ENCODE results near the gene ZNF3. TPM values are rescaled to one million over a fixed set of nuclear protein-coding genes. Genes with fewer than 3 reads are reported as not detected.

ZNF3 gene
- total and polyA plus RNA-seq, 4 donors, result 6.3 to 26.7 (median 23.0) TPM

DNA sequence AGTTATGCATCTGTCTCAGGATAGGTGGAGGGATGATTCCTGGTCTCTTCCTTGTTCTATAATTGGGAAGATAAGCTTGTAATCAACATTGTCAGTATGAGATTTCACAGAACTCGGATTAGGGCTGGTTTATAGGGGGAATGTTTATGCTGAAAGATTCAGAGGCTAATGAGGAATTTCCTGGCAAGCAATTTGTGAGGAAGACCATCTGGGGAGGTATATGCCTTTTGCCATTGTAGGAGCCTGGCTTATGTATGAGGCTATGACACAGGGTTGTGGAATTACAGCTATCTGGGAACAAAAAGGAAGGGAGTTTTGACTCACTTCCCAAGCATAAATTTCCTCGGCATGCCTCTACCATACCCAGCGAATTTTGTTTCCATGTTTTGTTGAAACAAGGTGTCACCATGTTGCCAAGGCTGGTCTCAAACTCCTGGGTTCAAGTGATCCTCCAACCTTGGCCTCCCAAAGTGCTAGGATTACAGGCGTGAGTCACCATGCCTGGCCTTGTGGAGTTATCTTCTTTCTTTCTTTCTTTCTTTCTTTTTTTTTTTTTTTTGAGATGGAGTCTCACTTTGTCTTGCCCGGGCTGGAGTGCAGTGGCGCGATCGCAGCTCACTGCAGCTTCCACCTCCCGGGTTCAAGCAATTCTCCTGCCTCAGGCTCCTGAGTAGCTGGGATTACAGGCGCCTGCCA, 5.7 kb upstream of the ZNF3 start:
- H3K27ac ChIP-seq (ENCODE audit: low read depth in 1 of 2, low read length in 2 of 2), result no peak overlapping the region
- no peaks in the 10 kb centered on the region for H3K9me3 ChIP-seq (ENCODE audit: control insufficient read depth, low read length)
- H3K27me3 ChIP-seq (ENCODE audit: control insufficient read depth in 1 of 2, insufficient read depth in 2 of 2, low read length in 1 of 2), result no peaks in the 10 kb centered on the region
- no peaks in the 10 kb centered on the region for H3K4me1 ChIP-seq (ENCODE audit: control insufficient read depth in 1 of 2, insufficient read depth in 2 of 2, low read length in 2 of 2)
- intact Hi-C loops (cut with DNase I), result loop anchor here in 1 of 2 donors (5.0 kb wide), 1 partner anchor 40 kb away; the partner anchor contains the start of gene ZSCAN21
- 71 to 73% methylated on average over 10 of the region's 10 CpGs for WGBS, 2 donors
- peaks cover 0 to 8% of the 10 kb centered on the region in 2 donors for H3K36me3 ChIP-seq (ENCODE audit: control insufficient read depth in 1 of 2, insufficient read depth in 2 of 2, low read length in 1 of 2)
- ATAC-seq (ENCODE audit: low FRiP score), result no peak
- no peak for DNase-seq
- no peak overlapping the region for H3K4me3 ChIP-seq (ENCODE audit: low read length in 2 of 2)

DNA sequence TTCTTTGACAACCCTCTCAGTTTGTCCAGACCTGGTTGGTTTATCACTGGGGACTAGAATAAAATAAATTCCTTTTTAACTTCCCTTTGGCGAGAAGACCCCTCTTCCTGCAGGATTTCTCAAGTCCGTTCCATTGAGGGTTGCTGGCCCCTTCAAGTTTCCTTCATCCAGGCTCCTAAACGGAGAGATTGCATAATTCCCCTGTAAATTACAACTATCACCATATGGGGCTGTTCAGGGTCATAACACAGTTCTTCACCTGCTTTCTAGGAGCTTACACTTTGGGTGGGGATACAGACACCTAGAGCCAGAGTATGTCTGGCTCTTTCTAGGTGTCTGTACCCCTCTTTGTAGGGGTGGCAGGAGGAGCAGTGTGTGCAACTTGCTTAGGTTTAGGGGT, 4.0 kb upstream of the ZNF3 start:
- Histone ChIP-seq H3K27me3 (ENCODE audit: control insufficient read depth in 1 of 2, insufficient read depth in 2 of 2, low read length in 1 of 2) (no peaks in the 10 kb centered on the region), H3K36me3 (ENCODE audit: control insufficient read depth in 1 of 2, insufficient read depth in 2 of 2, low read length in 1 of 2) (no peaks in the 10 kb centered on the region), H3K27ac (ENCODE audit: low read depth in 1 of 2, low read length in 2 of 2) (no peak overlapping the region), H3K4me3 (ENCODE audit: low read length in 2 of 2) (no peak overlapping the region), H3K9me3 (ENCODE audit: control insufficient read depth, low read length) (no peaks in the 10 kb centered on the region), H3K4me1 (ENCODE audit: control insufficient read depth in 1 of 2, insufficient read depth in 2 of 2, low read length in 2 of 2) (no peaks in the 10 kb centered on the region)
- 62 to 66% methylated on average over 3 of the region's 3 CpGs for WGBS, 2 donors
- ATAC-seq (ENCODE audit: low FRiP score) (no peak), DNase-seq (no peak)
- intact Hi-C loops (cut with DNase I), result loop anchor here in 1 of 2 donors (5.0 kb wide), 1 partner anchor 38 kb away; the partner anchor contains the start of gene ZSCAN21

DNA sequence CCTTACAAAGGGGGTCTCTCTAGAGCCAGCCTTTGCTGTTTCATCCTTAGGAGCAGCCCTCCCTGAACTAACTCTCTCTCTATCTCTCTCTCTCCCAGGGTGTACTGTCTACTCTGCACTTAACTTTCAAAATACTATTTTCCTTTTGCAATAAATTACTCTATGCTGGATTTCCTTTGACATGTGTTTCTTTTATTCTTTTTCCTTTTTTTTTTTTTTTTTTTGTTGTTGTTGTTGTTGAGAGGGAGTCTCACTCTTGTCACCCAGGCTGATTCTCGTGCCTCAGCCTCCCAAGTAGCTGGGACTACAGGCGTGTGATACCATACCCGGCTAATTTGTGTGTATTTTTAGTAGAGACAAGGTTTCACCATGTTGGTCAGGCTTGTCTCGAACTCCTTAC, 1.5 kb upstream of the ZNF3 start:
- Histone ChIP-seq H3K27me3 (ENCODE audit: control insufficient read depth in 1 of 2, insufficient read depth in 2 of 2, low read length in 1 of 2) (no peaks in the 10 kb centered on the region), H3K4me3 (ENCODE audit: low read length in 2 of 2) (no peak overlapping the region), H3K36me3 (ENCODE audit: control insufficient read depth in 1 of 2, insufficient read depth in 2 of 2, low read length in 1 of 2) (no peaks in the 10 kb centered on the region), H3K4me1 (ENCODE audit: control insufficient read depth in 1 of 2, insufficient read depth in 2 of 2, low read length in 2 of 2) (no peaks in the 10 kb centered on the region), H3K27ac (ENCODE audit: low read depth in 1 of 2, low read length in 2 of 2) (no peak overlapping the region), H3K9me3 (ENCODE audit: control insufficient read depth, low read length) (no peaks in the 10 kb centered on the region)
- intact Hi-C loops (cut with DNase I), result loop anchor here in 1 of 2 donors (5.0 kb wide), 1 partner anchor 91 kb away; no protein-coding TSS in a partner anchor
- ATAC-seq (ENCODE audit: low FRiP score) (no peak), DNase-seq (no peak)
- 58 to 61% methylated on average over 4 of the region's 4 CpGs for WGBS, 2 donors

DNA sequence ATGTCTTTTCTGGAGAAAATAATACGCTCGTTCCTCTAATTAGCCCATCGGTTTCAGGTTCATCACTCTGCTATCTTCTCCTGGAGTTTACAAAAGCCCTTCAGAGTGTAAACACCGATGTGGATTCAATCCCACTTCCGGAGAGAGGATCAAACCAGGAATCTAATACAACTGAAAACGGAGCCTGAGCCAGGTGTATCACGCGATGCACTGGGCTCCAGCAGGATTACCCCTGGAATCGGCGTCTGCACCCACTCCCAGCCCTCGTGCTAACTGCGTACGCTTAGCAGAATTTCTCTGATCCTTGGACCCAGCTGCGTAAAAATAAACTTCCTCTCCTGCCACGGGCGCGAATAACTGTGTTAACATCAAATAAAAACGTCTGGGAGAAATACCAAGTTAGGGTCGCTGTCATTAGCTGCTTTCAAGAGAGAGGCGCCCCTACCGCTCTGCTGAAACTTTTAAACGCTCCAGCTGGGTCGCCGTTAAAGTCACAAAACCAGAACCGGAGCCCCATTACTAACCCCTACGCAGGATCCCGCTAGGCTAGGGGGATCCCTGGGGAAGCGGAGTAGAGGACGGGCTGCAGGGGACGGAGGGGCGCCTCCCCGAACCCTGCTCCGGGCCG, 502 bp downstream of the ZNF3 start:
- Histone ChIP-seq H3K36me3 (ENCODE audit: control insufficient read depth in 1 of 2, insufficient read depth in 2 of 2, low read length in 1 of 2) (peaks cover 0 to 3% of the 10 kb centered on the region in 2 donors), H3K9me3 (ENCODE audit: control insufficient read depth, low read length) (no peaks in the 10 kb centered on the region), H3K4me1 (ENCODE audit: control insufficient read depth in 1 of 2, insufficient read depth in 2 of 2, low read length in 2 of 2) (no peaks in the 10 kb centered on the region), H3K27me3 (ENCODE audit: control insufficient read depth in 1 of 2, insufficient read depth in 2 of 2, low read length in 1 of 2) (no peaks in the 10 kb centered on the region), H3K4me3 (ENCODE audit: low read length in 2 of 2) (peak overlapping the region; percentile 61 to 83), H3K27ac (ENCODE audit: low read depth in 1 of 2, low read length in 2 of 2) (peak overlapping the region in 1 of 2 donors; percentile 26)
- no peak for ATAC-seq (ENCODE audit: low FRiP score)
- WGBS, 2 donors, result 1% methylated on average over 34 of the region's 34 CpGs
- intact Hi-C loops (cut with DNase I), result loop anchor here in 1 of 2 donors (5.0 kb wide), 1 partner anchor 89 kb away; no protein-coding TSS in a partner anchor
- DNase-seq, result no peak

DNA sequence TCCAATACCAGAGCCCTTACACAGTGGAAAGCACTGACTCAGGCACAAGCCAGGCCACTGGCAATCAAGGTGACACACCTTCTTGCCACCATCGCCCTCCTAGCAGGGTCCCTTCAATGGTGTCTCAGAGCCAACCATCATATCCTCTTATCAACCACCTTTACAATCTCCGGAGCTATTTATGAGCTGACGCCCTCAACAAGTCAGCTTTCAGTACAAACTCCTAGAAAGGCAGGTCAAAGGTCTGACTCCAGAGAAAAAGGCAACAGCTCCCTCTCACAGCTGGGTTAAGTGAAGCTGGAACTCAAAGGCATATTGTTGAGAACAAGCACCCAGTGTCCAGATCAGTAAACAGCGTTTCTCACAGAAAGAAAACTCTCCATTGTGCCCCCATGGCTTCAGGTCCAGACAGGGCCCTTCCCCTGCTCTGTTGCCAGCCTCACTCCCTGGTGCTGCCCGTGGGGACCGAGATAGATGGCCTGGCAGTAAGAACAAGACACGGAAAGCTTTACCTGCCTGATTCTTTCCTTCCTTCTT, 2.4 kb downstream of the ZNF3 start:
- no peak for ATAC-seq (ENCODE audit: low FRiP score)
- no peaks in the 10 kb centered on the region for H3K9me3 ChIP-seq (ENCODE audit: control insufficient read depth, low read length)
- H3K27ac ChIP-seq (ENCODE audit: low read depth in 1 of 2, low read length in 2 of 2), result no peak overlapping the region
- H3K36me3 ChIP-seq (ENCODE audit: control insufficient read depth in 1 of 2, insufficient read depth in 2 of 2, low read length in 1 of 2), result peaks cover 3 to 7% of the 10 kb centered on the region in 2 donors
- intact Hi-C loops (cut with DNase I), result no loop called here
- H3K4me3 ChIP-seq (ENCODE audit: low read length in 2 of 2), result no peak overlapping the region
- WGBS, 2 donors, result 64 to 70% methylated on average over 6 to 7 of the region's 7 CpGs
- DNase-seq, result no peak
- no peaks in the 10 kb centered on the region for H3K4me1 ChIP-seq (ENCODE audit: control insufficient read depth in 1 of 2, insufficient read depth in 2 of 2, low read length in 2 of 2)
- H3K27me3 ChIP-seq (ENCODE audit: control insufficient read depth in 1 of 2, insufficient read depth in 2 of 2, low read length in 1 of 2), result no peaks in the 10 kb centered on the region

DNA sequence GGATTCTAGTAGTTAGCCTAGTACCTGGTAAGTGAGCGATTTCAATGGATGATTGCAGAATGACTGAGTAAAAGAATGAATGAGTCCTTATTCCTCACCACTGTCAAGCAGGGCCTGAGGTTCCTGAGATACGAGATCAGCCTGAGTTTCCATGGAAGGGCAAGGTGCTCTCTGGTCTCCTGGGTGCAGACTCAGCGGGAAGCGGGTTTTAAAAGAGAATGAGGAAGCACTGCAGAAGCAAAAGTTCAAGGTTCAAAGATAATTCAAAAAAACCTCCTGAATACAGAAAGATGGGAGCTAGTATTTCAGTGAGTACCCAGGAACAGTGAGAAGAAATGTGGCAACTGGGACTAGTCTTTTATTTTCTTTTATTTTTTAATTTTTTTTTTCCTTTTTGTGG, 4.3 kb downstream of the ZNF3 start:
- H3K9me3 ChIP-seq (ENCODE audit: control insufficient read depth, low read length), result peaks cover 2% of the 10 kb centered on the region
- peaks cover 15 to 18% of the 10 kb centered on the region in 2 donors for H3K36me3 ChIP-seq (ENCODE audit: control insufficient read depth in 1 of 2, insufficient read depth in 2 of 2, low read length in 1 of 2)
- no peak for ATAC-seq (ENCODE audit: low FRiP score)
- H3K4me1 ChIP-seq (ENCODE audit: control insufficient read depth in 1 of 2, insufficient read depth in 2 of 2, low read length in 2 of 2), result no peaks in the 10 kb centered on the region
- H3K4me3 ChIP-seq (ENCODE audit: low read length in 2 of 2), result no peak overlapping the region
- intact Hi-C loops (cut with DNase I), result no loop called here
- DNase-seq, result no peak
- H3K27me3 ChIP-seq (ENCODE audit: control insufficient read depth in 1 of 2, insufficient read depth in 2 of 2, low read length in 1 of 2), result no peaks in the 10 kb centered on the region
- no peak overlapping the region for H3K27ac ChIP-seq (ENCODE audit: low read depth in 1 of 2, low read length in 2 of 2)
- WGBS, 2 donors, result 93 to 99% methylated on average over 4 of the region's 4 CpGs

DNA sequence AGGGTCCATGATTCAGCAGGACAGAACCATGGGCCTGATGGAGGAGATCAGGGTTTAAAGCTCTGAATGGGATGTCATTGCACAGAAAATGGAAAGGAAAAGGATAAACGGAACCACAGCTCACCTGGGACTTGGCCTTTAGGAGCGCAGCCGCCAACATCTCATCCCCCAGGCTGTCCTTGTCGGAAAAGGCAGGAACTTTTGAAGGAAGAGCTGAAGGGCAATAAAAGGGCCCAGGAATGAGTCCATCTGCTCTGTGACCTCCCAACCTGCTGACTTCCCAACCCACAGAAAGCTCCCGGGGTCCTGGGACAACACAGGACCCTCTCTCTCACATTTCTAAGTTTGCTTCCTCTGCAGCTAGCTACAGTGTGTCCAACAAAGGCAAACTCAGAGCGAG, 6.1 kb downstream of the ZNF3 start:
- DNase-seq (no peak), ATAC-seq (ENCODE audit: low FRiP score) (no peak)
- H3K27ac ChIP-seq (ENCODE audit: low read depth in 1 of 2, low read length in 2 of 2), result no peak overlapping the region
- peaks cover 9% of the 10 kb centered on the region for H3K9me3 ChIP-seq (ENCODE audit: control insufficient read depth, low read length)
- H3K27me3 ChIP-seq (ENCODE audit: control insufficient read depth in 1 of 2, insufficient read depth in 2 of 2, low read length in 1 of 2), result no peaks in the 10 kb centered on the region
- no peak overlapping the region for H3K4me3 ChIP-seq (ENCODE audit: low read length in 2 of 2)
- intact Hi-C loops (cut with DNase I), result no loop called here
- no peaks in the 10 kb centered on the region for H3K4me1 ChIP-seq (ENCODE audit: control insufficient read depth in 1 of 2, insufficient read depth in 2 of 2, low read length in 2 of 2)
- peaks cover 31% of the 10 kb centered on the region in 2 donors for H3K36me3 ChIP-seq (ENCODE audit: control insufficient read depth in 1 of 2, insufficient read depth in 2 of 2, low read length in 1 of 2)
- 92 to 96% methylated on average over 6 of the region's 6 CpGs for WGBS, 2 donors

DNA sequence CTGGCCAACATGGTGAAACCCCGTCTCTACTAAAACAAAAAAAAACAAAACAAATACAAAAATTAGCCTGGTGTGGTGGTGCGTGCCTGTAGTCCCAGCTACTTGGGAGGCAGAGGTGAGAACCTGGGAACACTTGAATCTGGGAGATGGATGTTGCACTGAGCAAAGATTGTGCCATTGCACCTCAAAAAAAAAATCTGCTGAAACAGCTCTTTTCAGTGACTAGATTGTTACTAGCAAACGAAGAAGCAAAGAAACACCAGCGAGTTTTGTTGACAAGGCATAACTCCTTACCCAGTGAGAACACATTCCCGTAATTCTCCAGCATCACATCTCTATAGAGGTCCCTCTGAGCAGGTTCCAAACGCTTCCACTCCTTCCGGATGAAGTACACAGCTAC, 6.7 kb downstream of the ZNF3 start:
- Histone ChIP-seq H3K27ac (ENCODE audit: low read depth in 1 of 2, low read length in 2 of 2) (no peak overlapping the region), H3K36me3 (ENCODE audit: control insufficient read depth in 1 of 2, insufficient read depth in 2 of 2, low read length in 1 of 2) (peaks cover 31 to 34% of the 10 kb centered on the region in 2 donors), H3K4me3 (ENCODE audit: low read length in 2 of 2) (no peak overlapping the region), H3K4me1 (ENCODE audit: control insufficient read depth in 1 of 2, insufficient read depth in 2 of 2, low read length in 2 of 2) (no peaks in the 10 kb centered on the region), H3K9me3 (ENCODE audit: control insufficient read depth, low read length) (peaks cover 9% of the 10 kb centered on the region), H3K27me3 (ENCODE audit: control insufficient read depth in 1 of 2, insufficient read depth in 2 of 2, low read length in 1 of 2) (no peaks in the 10 kb centered on the region)
- 95 to 96% methylated on average over 7 of the region's 7 CpGs for WGBS, 2 donors
- DNase-seq (no peak), ATAC-seq (ENCODE audit: low FRiP score) (no peak)
- intact Hi-C loops (cut with DNase I), result no loop called here
